Lower leg skin (tissue), 3 donors: ENCODE results near the gene NOD1.

ENCODE experiments used
- CTCF ChIP-seq, 3 donors: fragments of 450-650 bp; IDR thresholded peaks; one replicate each; pipeline ENCODE4 v1.5.1; 2016; ENCODE audit warnings: antibody characterized with exemption in 3 of 3, mild to moderate bottlenecking in 3 of 3, moderate library complexity in 2 of 3
- POLR2A ChIP-seq, 2 donors: fragments of 450-650 bp; IDR thresholded peaks; one replicate each; pipeline ENCODE4 v1.6.1; 2016 to 2017; ENCODE audit warnings: antibody characterized with exemption in 2 of 2, mild to moderate bottlenecking in 1 of 2, moderate library complexity in 1 of 2

- TF ChIP-seq CTCF (IDR thresholded peaks at IDR 0.05) (no peak), POLR2A (IDR thresholded peaks at IDR 0.05) (no peak)
Measured at GRCh38 chr7:30468791-30469190, 9.8 kb downstream of the NOD1 start.
